IMR-90 (cell line): ENCODE measurements around the gene STX7. TPM values are rescaled to one million over a fixed set of nuclear protein-coding genes. Genes with fewer than 3 reads are reported as not detected.

ENCODE experiments used
- ATAC-seq: fragments of 200-7000 bp; cut with Tn5 transposase; 2 replicates; pipeline ENCODE4 v1.9.1; 2020; ENCODE audit warnings: low read depth, mild to moderate bottlenecking, moderate library complexity
- BruUV-seq: library from RNA; stranded (reverse); fragments of 400-500 nt; replicated peaks from 2 replicates; lab custom pipeline; 2021; lab: Mats Ljungman, UMichigan
- CTCF ChIA-PET: fragments of 300-600 bp; formaldehyde crosslinking; extraction: SDS; loops from one replicate; lab custom pipeline; 2021; ENCODE audit warnings: antibody characterized with exemption; lab: Yijun Ruan, JAX
- POLR2A ChIA-PET: fragments of 300-600 bp; sonication (Branson Sonifier 250); formaldehyde crosslinking; loops from one replicate; lab custom pipeline; 2022; ENCODE audit warnings: antibody characterized with exemption; ENCODE audit not compliant: unreplicated experiment; lab: Charles Lee
- DNase-seq: peaks from one replicate; pipeline ENCODE4 v3.0.0; 2013
- H2AFZ ChIP-seq: replicated peaks from 2 replicates; pipeline ENCODE3; 2013; ENCODE audit warnings: low read length, mild to moderate bottlenecking; ENCODE audit not compliant: poor library complexity
- H2AK5ac ChIP-seq: 2 replicates; pipeline ENCODE4 v1.6.1; 2013; ENCODE audit warnings: low read depth, low read length, inconsistent platforms
- H2AK9ac ChIP-seq: replicated peaks from 2 replicates; pipeline ENCODE3; 2013; ENCODE audit warnings: mild to moderate bottlenecking, low read depth, low read length, moderate library complexity; ENCODE audit not compliant: poor library complexity
- H2BK120ac ChIP-seq: 2 replicates; pipeline ENCODE4 v1.6.1; 2013; ENCODE audit warnings: low read depth, low read length, inconsistent platforms
- H2BK15ac ChIP-seq: 3 replicates; pipeline ENCODE4 v1.6.1; 2013; ENCODE audit warnings: low read depth, low read length, inconsistent platforms
- H2BK20ac ChIP-seq: 2 replicates; pipeline ENCODE4 v1.6.1; 2013; ENCODE audit warnings: low read depth, mild to moderate bottlenecking, inconsistent platforms, low read length, moderate library complexity
- H2BK5ac ChIP-seq: 2 replicates; pipeline ENCODE4 v1.6.1; 2013; ENCODE audit warnings: mild to moderate bottlenecking, low read depth, low read length, inconsistent platforms; ENCODE audit not compliant: poor library complexity, severe bottlenecking
- H3K14ac ChIP-seq: replicated peaks from 2 replicates; pipeline ENCODE4 v1.6.1; 2013; ENCODE audit warnings: low read depth, low read length, inconsistent platforms
- H3K18ac ChIP-seq: 2 replicates; pipeline ENCODE4 v1.6.1; 2013; ENCODE audit warnings: low read depth, low read length, control low read depth
- H3K23ac ChIP-seq: 2 replicates; pipeline ENCODE4 v1.6.1; 2013; ENCODE audit warnings: low read depth, low read length, inconsistent platforms
- H3K27ac ChIP-seq: 2 replicates; pipeline ENCODE4 v1.5.1; 2013; ENCODE audit warnings: mild to moderate bottlenecking, control low read depth, low read length; ENCODE audit not compliant: insufficient read depth
- H3K27me3 ChIP-seq: 2 replicates; pipeline ENCODE4 v1.6.1; 2013; ENCODE audit warnings: low read length; ENCODE audit not compliant: control insufficient read depth, insufficient read depth
- H3K36me3 ChIP-seq: 2 replicates; pipeline ENCODE4 v1.6.1; 2013; ENCODE audit warnings: low read length, mixed read lengths; ENCODE audit not compliant: control insufficient read depth, insufficient read depth
- H3K4ac ChIP-seq: 2 replicates; pipeline ENCODE4 v1.6.1; 2013; ENCODE audit warnings: low read depth, low read length, inconsistent platforms
- H3K4me1 ChIP-seq: 2 replicates; pipeline ENCODE4 v1.6.1; 2013; ENCODE audit warnings: low read length, mixed read lengths; ENCODE audit not compliant: control insufficient read depth, insufficient read depth
- H3K4me2 ChIP-seq: 2 replicates; pipeline ENCODE4 v1.6.1; 2013; ENCODE audit warnings: low read depth, mild to moderate bottlenecking, control low read depth, low read length, moderate library complexity
- H3K4me3 ChIP-seq: 2 replicates; pipeline ENCODE4 v1.5.1; 2013; ENCODE audit warnings: low read depth, mild to moderate bottlenecking, control low read depth, low read length, moderate library complexity; ENCODE audit not compliant: insufficient read depth
- H3K56ac ChIP-seq: 2 replicates; pipeline ENCODE4 v1.6.1; 2013; ENCODE audit warnings: low read length, inconsistent platforms; ENCODE audit not compliant: insufficient read depth; ENCODE audit errors: extremely low read depth
- H3K79me1 ChIP-seq, 2 experiments: 2 replicates each; pipeline ENCODE4 v1.6.1; 2013; ENCODE audit warnings: low read length in 2 of 2, inconsistent platforms in 1 of 2, low read depth in 1 of 2
- H3K9ac ChIP-seq: 2 replicates; pipeline ENCODE4 v1.6.1; 2013; ENCODE audit warnings: low read depth, low read length, control low read depth
- H3K9me1 ChIP-seq: 2 replicates; pipeline ENCODE4 v1.6.1; 2013; ENCODE audit warnings: low read length, inconsistent platforms; ENCODE audit not compliant: insufficient read depth
- H3K9me3 ChIP-seq: 2 replicates; pipeline ENCODE4 v1.6.1; 2013; ENCODE audit warnings: low read length; ENCODE audit not compliant: control insufficient read depth, insufficient read depth
- H4K20me1 ChIP-seq: 2 replicates; pipeline ENCODE4 v1.6.1; 2013; ENCODE audit warnings: low read length, inconsistent platforms; ENCODE audit not compliant: insufficient read depth
- H4K5ac ChIP-seq: 2 replicates; pipeline ENCODE4 v1.6.1; 2013; ENCODE audit warnings: mild to moderate bottlenecking, low read depth, low read length, control low read depth
- H4K8ac ChIP-seq, 2 experiments: 2 replicates each; pipeline ENCODE4 v1.6.1; 2013; ENCODE audit warnings: low read depth in 2 of 2, low read length in 2 of 2, control low read depth in 1 of 2, inconsistent platforms in 1 of 2
- H4K91ac ChIP-seq: 2 replicates; pipeline ENCODE4 v1.6.1; 2013; ENCODE audit warnings: low read depth, low read length, inconsistent platforms; ENCODE audit not compliant: insufficient read depth
- BHLHE40 ChIP-seq: fragments of 150-350 bp; IDR thresholded peaks from 2 replicates; pipeline ENCODE4 v1.6.1; 2016; ENCODE audit warnings: mild to moderate bottlenecking, low read depth, low read length
- CEBPB ChIP-seq: IDR thresholded peaks from 2 replicates; pipeline ENCODE4 v1.6.1; 2012; ENCODE audit warnings: low read depth, low read length, improper control_type of control experiment
- CHD1 ChIP-seq: IDR thresholded peaks from 2 replicates; pipeline ENCODE4 v1.6.1; 2012; ENCODE audit warnings: low read depth, low read length, improper control_type of control experiment
- ELK1 ChIP-seq: fragments of 150-350 bp; IDR thresholded peaks from 2 replicates; pipeline ENCODE4 v1.6.1; 2016; ENCODE audit warnings: low read depth, mild to moderate bottlenecking, low read length, moderate library complexity, borderline replicate concordance
- FOS ChIP-seq: fragments of 150-350 bp; IDR thresholded peaks from 2 replicates; pipeline ENCODE4 v1.6.1; 2016; ENCODE audit warnings: low read depth, low read length
- MAFK ChIP-seq: IDR thresholded peaks from 2 replicates; pipeline ENCODE4 v1.6.1; 2012; ENCODE audit warnings: low read depth, low read length, improper control_type of control experiment
- MAZ ChIP-seq: IDR thresholded peaks from 2 replicates; pipeline ENCODE4 v1.6.1; 2012; ENCODE audit warnings: low read depth, mild to moderate bottlenecking, low read length, improper control_type of control experiment, moderate library complexity, borderline replicate concordance
- MXI1 ChIP-seq: IDR thresholded peaks from 2 replicates; pipeline ENCODE4 v1.6.1; 2012; ENCODE audit warnings: low read depth, mild to moderate bottlenecking, low read length, moderate library complexity, borderline replicate concordance
- NFE2L2 ChIP-seq: fragments of 150-350 bp; IDR thresholded peaks from 2 replicates; pipeline ENCODE4 v1.6.1; 2016; ENCODE audit warnings: low read depth, mild to moderate bottlenecking, low read length
- POLR2A ChIP-seq: IDR thresholded peaks from 2 replicates; pipeline ENCODE4 v1.6.1; 2012; ENCODE audit warnings: mild to moderate bottlenecking, low read depth, low read length
- RAD21 ChIP-seq: IDR thresholded peaks from 2 replicates; pipeline ENCODE4 v1.6.1; 2012; ENCODE audit warnings: low read length, improper control_type of control experiment
- RCOR1 ChIP-seq: IDR thresholded peaks from 2 replicates; pipeline ENCODE4 v1.6.1; 2012; ENCODE audit warnings: mild to moderate bottlenecking, low read length, improper control_type of control experiment; ENCODE audit not compliant: insufficient replicate concordance
- RFX5 ChIP-seq: IDR thresholded peaks from 2 replicates; pipeline ENCODE4 v1.8.0; 2012; ENCODE audit warnings: low read depth, mild to moderate bottlenecking, low read length, moderate library complexity
- SMC3 ChIP-seq: fragments of 150-350 bp; IDR thresholded peaks from 2 replicates; pipeline ENCODE4 v1.6.1; 2016; ENCODE audit warnings: low read depth, mild to moderate bottlenecking, antibody characterized with exemption, low read length, moderate library complexity
- WGBS, 2 experiments: methylation state at CpG; one replicate each; pipeline versions ENCODE4 v1.1.5 to v1.1.7; 2013; ENCODE audit warnings: missing lambda C conversion rate in 2 of 2; ENCODE audit not compliant: insufficient read length in 1 of 2; ENCODE audit errors: extremely low coverage in 2 of 2; 5-methylcytosine and 5-hydroxymethylcytosine counted together
- dilution Hi-C: fragments of 300-500 bp; cut with HindIII; formaldehyde crosslinking; loops from one replicate; pipeline ENCODE4 v1.14.3; 2018; ENCODE audit warnings: low sequenced_read_pairs; ENCODE audit not compliant: unreplicated experiment
- in situ Hi-C: fragments of 300-500 bp; cut with MboI; formaldehyde crosslinking; loops from 3 replicates; pipeline ENCODE4 v1.14.3; 2019; ENCODE audit warnings: low sequenced_read_pairs, inconsistent platforms, mixed read lengths
- intact Hi-C: fragments of 100-400 bp; cut with micrococcal nuclease; formaldehyde crosslinking; loops from 2 replicates; pipeline ENCODE4 v1.10.0; 2022
- polyA plus RNA-seq, 3 experiments: library from polyadenylated mRNA; depleted of rRNA; stranded (reverse); fragments of >200 nt; gene quantifications; 2 replicates each; pipeline ENCODE4 v1.2.3, GENCODE V29; 2012; ENCODE audit warnings: low replicate concordance in 1 of 3
- total RNA-seq: library from RNA; depleted of rRNA; stranded (reverse); fragments of >200 nt; gene quantifications from 2 replicates; pipeline ENCODE4 v1.2.3, GENCODE V29; 2012
- TF ChIP-seq, protein P1 (sequence below): conservative IDR thresholded peaks from 2 replicates; pipeline ENCODE4 v1.5.1; 2012; ENCODE audit warnings: mild to moderate bottlenecking, low read depth, low read length, improper control_type of control experiment
- TF ChIP-seq, protein P2 (sequence below): fragments of 150-350 bp; IDR thresholded peaks from 2 replicates; pipeline ENCODE4 v1.6.1; 2017; ENCODE audit warnings: mild to moderate bottlenecking, antibody characterized with exemption, low read length, low read depth

STX7 gene
- total and polyA plus RNA-seq, 2 of the 4 experiments (the other 2 are of a cell fraction) = 16.5 to 35.1 TPM

DNA sequence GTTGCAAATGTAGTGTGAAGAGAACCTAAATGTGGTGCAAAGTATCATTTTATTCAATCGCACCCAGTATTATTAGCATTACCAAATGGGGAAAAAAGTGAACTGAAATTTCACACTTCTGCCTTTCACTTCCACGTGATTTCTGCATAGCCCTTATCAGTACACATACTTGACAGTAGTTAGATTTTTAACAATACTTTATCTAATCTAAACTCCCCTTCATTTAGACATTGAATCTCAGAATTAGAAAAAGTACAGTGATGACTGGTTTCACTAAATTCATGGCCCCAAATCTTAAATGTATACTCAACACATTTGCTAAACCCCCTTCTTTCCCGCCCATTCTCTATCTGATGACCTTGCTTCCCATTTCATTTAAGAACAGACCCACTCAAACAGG, 14.3 kb downstream of the STX7 start:
- TF ChIP-seq MXI1 (no peak), MAFK (no peak), FOS (no peak), CHD1 (no peak), ELK1 (no peak), POLR2A (no peak), NFE2L2 (no peak), RAD21 (no peak), RFX5 (no peak), SMC3 (no peak), MAZ (no peak), CEBPB (no peak), BHLHE40 (no peak), RCOR1 (no peak)
- TF ChIP-seq, protein P1, sequence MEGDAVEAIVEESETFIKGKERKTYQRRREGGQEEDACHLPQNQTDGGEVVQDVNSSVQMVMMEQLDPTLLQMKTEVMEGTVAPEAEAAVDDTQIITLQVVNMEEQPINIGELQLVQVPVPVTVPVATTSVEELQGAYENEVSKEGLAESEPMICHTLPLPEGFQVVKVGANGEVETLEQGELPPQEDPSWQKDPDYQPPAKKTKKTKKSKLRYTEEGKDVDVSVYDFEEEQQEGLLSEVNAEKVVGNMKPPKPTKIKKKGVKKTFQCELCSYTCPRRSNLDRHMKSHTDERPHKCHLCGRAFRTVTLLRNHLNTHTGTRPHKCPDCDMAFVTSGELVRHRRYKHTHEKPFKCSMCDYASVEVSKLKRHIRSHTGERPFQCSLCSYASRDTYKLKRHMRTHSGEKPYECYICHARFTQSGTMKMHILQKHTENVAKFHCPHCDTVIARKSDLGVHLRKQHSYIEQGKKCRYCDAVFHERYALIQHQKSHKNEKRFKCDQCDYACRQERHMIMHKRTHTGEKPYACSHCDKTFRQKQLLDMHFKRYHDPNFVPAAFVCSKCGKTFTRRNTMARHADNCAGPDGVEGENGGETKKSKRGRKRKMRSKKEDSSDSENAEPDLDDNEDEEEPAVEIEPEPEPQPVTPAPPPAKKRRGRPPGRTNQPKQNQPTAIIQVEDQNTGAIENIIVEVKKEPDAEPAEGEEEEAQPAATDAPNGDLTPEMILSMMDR = no peak
- TF ChIP-seq, protein P2, sequence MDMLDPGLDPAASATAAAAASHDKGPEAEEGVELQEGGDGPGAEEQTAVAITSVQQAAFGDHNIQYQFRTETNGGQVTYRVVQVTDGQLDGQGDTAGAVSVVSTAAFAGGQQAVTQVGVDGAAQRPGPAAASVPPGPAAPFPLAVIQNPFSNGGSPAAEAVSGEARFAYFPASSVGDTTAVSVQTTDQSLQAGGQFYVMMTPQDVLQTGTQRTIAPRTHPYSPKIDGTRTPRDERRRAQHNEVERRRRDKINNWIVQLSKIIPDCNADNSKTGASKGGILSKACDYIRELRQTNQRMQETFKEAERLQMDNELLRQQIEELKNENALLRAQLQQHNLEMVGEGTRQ = no peak
- Histone ChIP-seq H2AK5ac (no peak overlapping the region), H3K36me3 (peaks cover 9% of the 10 kb centered on the region), H2BK20ac (no peak overlapping the region), H2BK5ac (no peak overlapping the region), H3K9me3 (no peaks in the 10 kb centered on the region), H4K91ac (no peak overlapping the region), H2BK15ac (no peak overlapping the region), H3K4me1 (peaks cover 2% of the 10 kb centered on the region; the same call in 1 of the 2 replicates), H3K9me1 (peaks cover 6% of the 10 kb centered on the region; the same call in 1 of the 2 replicates), H3K4me3 (no peak overlapping the region), H3K56ac (no peak overlapping the region), H2BK120ac (no peak overlapping the region), H3K79me1 (peaks cover 20 to 52% of the 10 kb centered on the region in 2 experiments), H4K20me1 (peaks cover 10% of the 10 kb centered on the region; the same call in 1 of the 2 replicates), H3K14ac (no peak overlapping the region), H4K8ac (no peak overlapping the region), H2AFZ (no peak overlapping the region), H3K4me2 (no peak overlapping the region), H4K5ac (no peak overlapping the region), H3K4ac (no peak overlapping the region), H3K27me3 (no peaks in the 10 kb centered on the region), H3K23ac (no peak overlapping the region), H3K27ac (no peak overlapping the region), H3K9ac (no peak overlapping the region), H3K18ac (no peak overlapping the region), H2AK9ac (no peak overlapping the region)
- no peak for DNase-seq
- dilution Hi-C loops (loop anchor here (25.0 kb wide), 1 partner anchor 211 kb away; no protein-coding TSS in a partner anchor), in situ Hi-C loops (loop anchor here (25.0 kb wide), 1 partner anchor 811 kb away; no protein-coding TSS in a partner anchor), intact Hi-C loops (no loop called here)
- CTCF ChIA-PET = no interaction called here
- POLR2A ChIA-PET = no interaction called here
- no CpG with 5 or more reads among the region's 3 CpGs for WGBS, 2 experiments
- ATAC-seq = no peak
- no TSS peak for BruUV-seq
